ENCODE measurements around the gene CENPS.
A peak's percentile ranks its signal among the peaks of the same experiment; 100 is the strongest.

CENPS gene

GRCh38 chr1:10470043-10470442 lies 39.8 kb downstream of the CENPS start:
- TF ChIP-seq ZNF565 (CRISPR knock-in tag; conservative IDR thresholded peaks at IDR 0.05; ENCODE audit: low read depth) (no peak), CSDC2 (CRISPR knock-in tag; IDR thresholded peaks at IDR 0.05) (no peak), BACH2 (CRISPR knock-in tag; IDR thresholded peaks at IDR 0.05; ENCODE audit: borderline replicate concordance) (no peak), RARB (CRISPR knock-in tag; IDR thresholded peaks at IDR 0.05) (no peak), TOX (CRISPR knock-in tag; IDR thresholded peaks at IDR 0.05; ENCODE audit: borderline replicate concordance) (no peak), TCF4 (CRISPR knock-in tag; IDR thresholded peaks at IDR 0.05; ENCODE audit: borderline replicate concordance) (no peak), ESRRG (CRISPR knock-in tag; IDR thresholded peaks at IDR 0.05) (no peak), POU6F1 (CRISPR knock-in tag; IDR thresholded peaks at IDR 0.05; ENCODE audit: borderline replicate concordance, low read depth) (no peak), ZNF70 (CRISPR knock-in tag; IDR thresholded peaks at IDR 0.05) (no peak), ISL1 (CRISPR knock-in tag; IDR thresholded peaks at IDR 0.05) (no peak), ZFP30 (CRISPR knock-in tag; IDR thresholded peaks at IDR 0.05) (no peak), PPARA (CRISPR knock-in tag; IDR thresholded peaks at IDR 0.05; ENCODE audit: borderline replicate concordance) (no peak)
- TF ChIP-seq, protein P1, sequence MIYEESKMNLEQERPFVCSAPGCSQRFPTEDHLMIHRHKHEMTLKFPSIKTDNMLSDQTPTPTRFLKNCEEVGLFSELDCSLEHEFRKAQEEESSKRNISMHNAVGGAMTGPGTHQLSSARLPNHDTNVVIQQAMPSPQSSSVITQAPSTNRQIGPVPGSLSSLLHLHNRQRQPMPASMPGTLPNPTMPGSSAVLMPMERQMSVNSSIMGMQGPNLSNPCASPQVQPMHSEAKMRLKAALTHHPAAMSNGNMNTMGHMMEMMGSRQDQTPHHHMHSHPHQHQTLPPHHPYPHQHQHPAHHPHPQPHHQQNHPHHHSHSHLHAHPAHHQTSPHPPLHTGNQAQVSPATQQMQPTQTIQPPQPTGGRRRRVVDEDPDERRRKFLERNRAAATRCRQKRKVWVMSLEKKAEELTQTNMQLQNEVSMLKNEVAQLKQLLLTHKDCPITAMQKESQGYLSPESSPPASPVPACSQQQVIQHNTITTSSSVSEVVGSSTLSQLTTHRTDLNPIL (CRISPR knock-in tag; IDR thresholded peaks at IDR 0.05; ENCODE audit: low read depth): no peak
- TF ChIP-seq, protein P2, sequence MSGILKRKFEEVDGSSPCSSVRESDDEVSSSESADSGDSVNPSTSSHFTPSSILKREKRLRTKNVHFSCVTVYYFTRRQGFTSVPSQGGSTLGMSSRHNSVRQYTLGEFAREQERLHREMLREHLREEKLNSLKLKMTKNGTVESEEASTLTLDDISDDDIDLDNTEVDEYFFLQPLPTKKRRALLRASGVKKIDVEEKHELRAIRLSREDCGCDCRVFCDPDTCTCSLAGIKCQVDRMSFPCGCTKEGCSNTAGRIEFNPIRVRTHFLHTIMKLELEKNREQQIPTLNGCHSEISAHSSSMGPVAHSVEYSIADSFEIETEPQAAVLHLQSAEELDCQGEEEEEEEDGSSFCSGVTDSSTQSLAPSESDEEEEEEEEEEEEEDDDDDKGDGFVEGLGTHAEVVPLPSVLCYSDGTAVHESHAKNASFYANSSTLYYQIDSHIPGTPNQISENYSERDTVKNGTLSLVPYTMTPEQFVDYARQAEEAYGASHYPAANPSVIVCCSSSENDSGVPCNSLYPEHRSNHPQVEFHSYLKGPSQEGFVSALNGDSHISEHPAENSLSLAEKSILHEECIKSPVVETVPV (CRISPR knock-in tag; IDR thresholded peaks at IDR 0.05): no peak
- ATAC-seq: no peak

- TF ChIP-seq GLIS3 (CRISPR knock-in tag; IDR thresholded peaks at IDR 0.05) (no peak), ESRRG (CRISPR knock-in tag; IDR thresholded peaks at IDR 0.05) (no peak), ZNF8 (CRISPR knock-in tag; IDR thresholded peaks at IDR 0.05) (no peak), POU6F1 (CRISPR knock-in tag; IDR thresholded peaks at IDR 0.05; ENCODE audit: borderline replicate concordance, low read depth) (no peak), CSDC2 (CRISPR knock-in tag; IDR thresholded peaks at IDR 0.05) (no peak), ARNTL (CRISPR knock-in tag; IDR thresholded peaks at IDR 0.05; ENCODE audit: borderline replicate concordance, low read depth) (no peak), OSR1 (CRISPR knock-in tag; IDR thresholded peaks at IDR 0.05) (no peak), SNAI2 (CRISPR knock-in tag; IDR thresholded peaks at IDR 0.05) (no peak), TCF4 (CRISPR knock-in tag; IDR thresholded peaks at IDR 0.05; ENCODE audit: borderline replicate concordance) (no peak), ZFP30 (CRISPR knock-in tag; IDR thresholded peaks at IDR 0.05) (no peak), PPARA (CRISPR knock-in tag; IDR thresholded peaks at IDR 0.05; ENCODE audit: borderline replicate concordance) (no peak), ZC3H10 (CRISPR knock-in tag; IDR thresholded peaks at IDR 0.05) (no peak), BACH2 (CRISPR knock-in tag; IDR thresholded peaks at IDR 0.05; ENCODE audit: borderline replicate concordance) (no peak), ZNF565 (CRISPR knock-in tag; conservative IDR thresholded peaks at IDR 0.05; ENCODE audit: low read depth) (no peak)
- TF ChIP-seq, protein P3, sequence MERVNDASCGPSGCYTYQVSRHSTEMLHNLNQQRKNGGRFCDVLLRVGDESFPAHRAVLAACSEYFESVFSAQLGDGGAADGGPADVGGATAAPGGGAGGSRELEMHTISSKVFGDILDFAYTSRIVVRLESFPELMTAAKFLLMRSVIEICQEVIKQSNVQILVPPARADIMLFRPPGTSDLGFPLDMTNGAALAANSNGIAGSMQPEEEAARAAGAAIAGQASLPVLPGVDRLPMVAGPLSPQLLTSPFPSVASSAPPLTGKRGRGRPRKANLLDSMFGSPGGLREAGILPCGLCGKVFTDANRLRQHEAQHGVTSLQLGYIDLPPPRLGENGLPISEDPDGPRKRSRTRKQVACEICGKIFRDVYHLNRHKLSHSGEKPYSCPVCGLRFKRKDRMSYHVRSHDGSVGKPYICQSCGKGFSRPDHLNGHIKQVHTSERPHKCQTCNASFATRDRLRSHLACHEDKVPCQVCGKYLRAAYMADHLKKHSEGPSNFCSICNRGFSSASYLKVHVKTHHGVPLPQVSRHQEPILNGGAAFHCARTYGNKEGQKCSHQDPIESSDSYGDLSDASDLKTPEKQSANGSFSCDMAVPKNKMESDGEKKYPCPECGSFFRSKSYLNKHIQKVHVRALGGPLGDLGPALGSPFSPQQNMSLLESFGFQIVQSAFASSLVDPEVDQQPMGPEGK (CRISPR knock-in tag; IDR thresholded peaks at IDR 0.05; ENCODE audit: borderline replicate concordance): no peak
- TF ChIP-seq, protein P2 (CRISPR knock-in tag; IDR thresholded peaks at IDR 0.05): no peak
- ATAC-seq: peak; percentile 18
These were observed 41.4 kb downstream of the CENPS start for GRCh38 chr1:10471411-10472219.

Measured in SK-N-SH treated with all-trans-retinoic acid at 6 μM for 48 hours (cell line).